ENCODE measurements around the gene OR13A1. TPM values are rescaled to one million over a fixed set of nuclear protein-coding genes. Genes with fewer than 3 reads are reported as not detected.
"Not testable (repeated sequence)": the region's sequence is repeated elsewhere in the genome, so short reads cannot be mapped to it uniquely, and the experiment has no call there.

OR13A1 gene
- total RNA-seq, 3 donors from 2014 or later = 0.15 to 0.33 TPM; not detected in 1

DNA sequence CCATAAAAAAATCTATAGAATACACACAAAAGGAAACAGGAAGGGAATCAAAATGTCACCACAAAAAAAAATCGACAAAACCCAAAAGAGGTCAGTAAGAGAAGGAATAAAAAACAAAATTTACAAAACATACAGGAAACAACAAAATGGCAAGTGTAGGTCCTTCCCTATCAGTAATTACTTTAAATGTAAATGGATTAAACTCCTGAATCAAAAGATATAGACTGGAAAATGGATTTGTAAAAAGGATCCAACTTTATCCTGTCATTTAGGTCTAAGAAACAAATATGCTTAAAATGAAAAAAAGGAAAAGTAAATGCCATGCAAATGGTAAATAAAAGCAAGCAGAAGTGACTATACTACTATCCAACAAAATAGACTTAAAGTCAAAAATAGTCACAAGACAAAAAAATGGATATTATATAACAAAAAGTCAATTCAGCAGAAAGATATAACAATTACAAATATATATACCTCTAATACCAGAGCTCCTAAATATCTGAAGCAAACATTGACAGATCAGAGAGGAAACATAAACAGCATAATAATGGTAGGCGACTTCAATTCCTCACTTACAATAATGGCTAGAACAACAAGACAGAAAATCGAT, 2.0 kb downstream of the OR13A1 start:
- no peak for TF ChIP-seq POLR2AphosphoS5 (IDR thresholded peaks at IDR 0.05)
- Histone ChIP-seq H3K4me1 (no peaks in the 10 kb centered on the region), H3K4me3 (no peak overlapping the region), H3K36me3 (no peaks in the 10 kb centered on the region), H3K9me3 (peaks cover 0 to 28% of the 10 kb centered on the region in 2 donors), H3K27me3 (no peaks in the 10 kb centered on the region), H3K27ac (no peak overlapping the region)
- no peak for DNase-seq (ENCODE audit: low spot score in 2 of 2)
- intact Hi-C loops (cut with DNase I; ENCODE audit: low total_unique reads) = no loop called here

GRCh38 chr10:45308707-45309106, 6.7 kb downstream of the OR13A1 start:
- no peak overlapping the region for H3K27ac ChIP-seq
- no peak for DNase-seq (ENCODE audit: low spot score in 2 of 2)

DNA sequence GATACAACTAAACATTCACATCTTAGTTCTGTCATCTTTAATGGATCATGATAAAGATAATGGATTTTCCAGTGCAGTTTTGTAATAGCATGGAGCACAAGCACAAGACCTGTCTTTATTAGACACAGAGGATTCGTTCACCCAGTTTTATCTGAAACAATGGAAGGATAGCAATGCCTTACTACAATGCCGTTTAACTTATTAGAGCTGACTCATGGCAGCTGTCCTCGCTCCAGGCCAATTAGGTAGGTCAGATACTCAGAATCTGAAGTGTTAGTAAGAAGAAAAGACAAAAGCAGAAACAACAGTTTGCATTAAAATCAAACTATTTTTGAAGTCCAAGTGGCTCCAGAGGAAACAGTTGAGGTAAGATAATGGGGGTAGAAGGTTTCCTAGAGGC, 12.8 kb downstream of the OR13A1 start:
- intact Hi-C loops (cut with DNase I; ENCODE audit: low total_unique reads) = no loop called here
- Histone ChIP-seq H3K4me3 (no peak overlapping the region), H3K36me3 (no peaks in the 10 kb centered on the region), H3K9me3 (no peaks in the 10 kb centered on the region), H3K4me1 (no peaks in the 10 kb centered on the region), H3K27ac (no peak overlapping the region), H3K27me3 (peaks cover 0 to 3% of the 10 kb centered on the region in 2 donors)
- TF ChIP-seq, protein P1, sequence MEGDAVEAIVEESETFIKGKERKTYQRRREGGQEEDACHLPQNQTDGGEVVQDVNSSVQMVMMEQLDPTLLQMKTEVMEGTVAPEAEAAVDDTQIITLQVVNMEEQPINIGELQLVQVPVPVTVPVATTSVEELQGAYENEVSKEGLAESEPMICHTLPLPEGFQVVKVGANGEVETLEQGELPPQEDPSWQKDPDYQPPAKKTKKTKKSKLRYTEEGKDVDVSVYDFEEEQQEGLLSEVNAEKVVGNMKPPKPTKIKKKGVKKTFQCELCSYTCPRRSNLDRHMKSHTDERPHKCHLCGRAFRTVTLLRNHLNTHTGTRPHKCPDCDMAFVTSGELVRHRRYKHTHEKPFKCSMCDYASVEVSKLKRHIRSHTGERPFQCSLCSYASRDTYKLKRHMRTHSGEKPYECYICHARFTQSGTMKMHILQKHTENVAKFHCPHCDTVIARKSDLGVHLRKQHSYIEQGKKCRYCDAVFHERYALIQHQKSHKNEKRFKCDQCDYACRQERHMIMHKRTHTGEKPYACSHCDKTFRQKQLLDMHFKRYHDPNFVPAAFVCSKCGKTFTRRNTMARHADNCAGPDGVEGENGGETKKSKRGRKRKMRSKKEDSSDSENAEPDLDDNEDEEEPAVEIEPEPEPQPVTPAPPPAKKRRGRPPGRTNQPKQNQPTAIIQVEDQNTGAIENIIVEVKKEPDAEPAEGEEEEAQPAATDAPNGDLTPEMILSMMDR (IDR thresholded peaks at IDR 0.05) = no peak
- TF ChIP-seq POLR2AphosphoS5 (IDR thresholded peaks at IDR 0.05) (no peak), POLR2A (IDR thresholded peaks at IDR 0.05) (no peak)
- DNase-seq (ENCODE audit: low spot score in 2 of 2) = no peak

More at GRCh38 chr10:45308707-45309106, 6.7 kb downstream of the OR13A1 start:
- Histone ChIP-seq H3K36me3 (no peaks in the 10 kb centered on the region), H3K4me3 (no peak overlapping the region), H3K4me1 (no peaks in the 10 kb centered on the region), H3K27me3 (no peaks in the 10 kb centered on the region), H3K9me3 (peaks cover 0 to 17% of the 10 kb centered on the region in 2 donors)
- intact Hi-C loops (cut with DNase I; ENCODE audit: low total_unique reads) = no loop called here
- TF ChIP-seq, protein P1 (IDR thresholded peaks at IDR 0.05) = peak in 1 of 3 donors; percentile 12
- no peak for TF ChIP-seq POLR2AphosphoS5 (IDR thresholded peaks at IDR 0.05)

GRCh38 chr10:45298341-45298955, 17.0 kb downstream of the OR13A1 start:
- not testable (repeated sequence) for H3K27me3 ChIP-seq

DNA sequence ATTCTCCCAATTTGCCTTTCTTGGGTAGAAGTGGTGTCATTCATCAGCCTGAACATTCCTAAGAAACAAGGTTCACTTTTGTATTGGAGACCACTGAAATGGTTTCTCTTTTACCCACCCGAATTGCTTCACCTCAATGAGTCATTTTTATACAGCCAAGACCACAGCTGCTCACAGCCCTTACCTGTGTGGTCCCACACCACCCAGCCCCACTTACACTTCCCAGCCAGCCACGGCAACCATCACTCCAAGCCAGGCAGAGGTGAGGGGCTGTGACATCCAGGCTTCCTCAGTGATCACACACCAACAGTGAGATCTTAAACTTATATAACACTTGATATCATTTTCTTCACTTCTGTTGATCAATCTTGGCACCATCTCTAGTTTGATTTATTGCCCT, 20.7 kb downstream of the OR13A1 start:
- H3K27ac ChIP-seq = no peak overlapping the region
- H3K36me3 ChIP-seq = no peaks in the 10 kb centered on the region

More at GRCh38 chr10:45298341-45298955, 17.0 kb downstream of the OR13A1 start:
- H3K27ac ChIP-seq; H3K4me1 ChIP-seq; H3K9me3 ChIP-seq; H3K4me3 ChIP-seq; intact Hi-C loops (cut with DNase I; ENCODE audit: low total_unique reads); H3K36me3 ChIP-seq; DNase-seq (ENCODE audit: low spot score in 2 of 2): not testable (repeated sequence)

GRCh38 chr10:45286980-45287379, 28.4 kb downstream of the OR13A1 start:
- intact Hi-C loops (cut with DNase I; ENCODE audit: low total_unique reads) = no loop called here
- Histone ChIP-seq H3K36me3 (no peaks in the 10 kb centered on the region), H3K4me1 (no peaks in the 10 kb centered on the region), H3K27me3 (no peaks in the 10 kb centered on the region), H3K27ac (no peak overlapping the region), H3K4me3 (no peak overlapping the region), H3K9me3 (no peaks in the 10 kb centered on the region)
- no peak for DNase-seq (ENCODE audit: low spot score in 2 of 2)
- TF ChIP-seq, protein P1 (IDR thresholded peaks at IDR 0.05) = no peak
- TF ChIP-seq POLR2AphosphoS5 (IDR thresholded peaks at IDR 0.05) = no peak
- TF ChIP-seq POLR2A (IDR thresholded peaks at IDR 0.05) = no peak

More for the DNA sequence above, 20.7 kb downstream of the OR13A1 start:
- Histone ChIP-seq H3K4me3 (no peak overlapping the region), H3K27me3 (no peaks in the 10 kb centered on the region), H3K9me3 (peaks cover 3 to 7% of the 10 kb centered on the region in 2 donors), H3K4me1 (no peaks in the 10 kb centered on the region)
- no peak for TF ChIP-seq POLR2A (IDR thresholded peaks at IDR 0.05)
- TF ChIP-seq, protein P1 (IDR thresholded peaks at IDR 0.05) = no peak
- no peak for DNase-seq (ENCODE audit: low spot score in 2 of 2)
- intact Hi-C loops (cut with DNase I; ENCODE audit: low total_unique reads) = no loop called here
